NCI-H345 treated with DMSO at 0.1 percent for 48 hours (cell line): ENCODE results near the gene TSC22D2.

Source experiments
- DNase-seq: peaks from one replicate; lab custom pipeline; 2025; ENCODE audit not compliant: unreplicated experiment; lab: John Stamatoyannopoulos, UW

TSC22D2 gene

GRCh38 chr3:150384296-150385212 is 23.5 kb upstream of the TSC22D2 start:
- DNase-seq: no peak

GRCh38 chr3:150385296-150386242 is 22.5 kb upstream of the TSC22D2 start:
- DNase-seq: no peak

GRCh38 chr3:150388498-150389418 is 19.3 kb upstream of the TSC22D2 start:
- no peak for DNase-seq

GRCh38 chr3:150390087-150390486 is 18.0 kb upstream of the TSC22D2 start:
- no peak for DNase-seq

GRCh38 chr3:150391161-150391560 is 16.9 kb upstream of the TSC22D2 start:
- no peak for DNase-seq

GRCh38 chr3:150393745-150394144 is 14.4 kb upstream of the TSC22D2 start:
- no peak for DNase-seq

- DNase-seq: no peak
Measured at GRCh38 chr3:150394606-150395005, 13.5 kb upstream of the TSC22D2 start.

- no peak for DNase-seq
Measured at GRCh38 chr3:150396491-150396890, 11.6 kb upstream of the TSC22D2 start.

GRCh38 chr3:150396956-150397550 is 11.0 kb upstream of the TSC22D2 start:
- no peak for DNase-seq

- no peak for DNase-seq
Measured at GRCh38 chr3:150399060-150399459, 9.0 kb upstream of the TSC22D2 start.

- DNase-seq: no peak
Measured at GRCh38 chr3:150401285-150401684, 6.8 kb upstream of the TSC22D2 start.

- no peak for DNase-seq
Measured at GRCh38 chr3:150402217-150402616, 5.9 kb upstream of the TSC22D2 start.

- DNase-seq: no peak
Measured at GRCh38 chr3:150404023-150404422, 4.1 kb upstream of the TSC22D2 start.

GRCh38 chr3:150407051-150407807 is 869 bp upstream of the TSC22D2 start:
- DNase-seq: no peak

- DNase-seq: no peak
Measured at GRCh38 chr3:150407808-150408220, 284 bp upstream of the TSC22D2 start.

GRCh38 chr3:150409125-150409511 is 1.0 kb downstream of the TSC22D2 start:
- no peak for DNase-seq

- DNase-seq: no peak
Measured at GRCh38 chr3:150409512-150410310, 1.6 kb downstream of the TSC22D2 start.

- DNase-seq: no peak
Measured at GRCh38 chr3:150410311-150411105, 2.4 kb downstream of the TSC22D2 start.
